NCI-H2227 treated with DMSO at 0.1 percent for 48 hours (cell line): ENCODE measurements around the gene LAMC2.

Experiments used
- DNase-seq: peaks from one replicate; lab custom pipeline; 2025; lab: John Stamatoyannopoulos, UW

The LAMC2 gene

GRCh38 chr1:183168308-183168707, 17.8 kb upstream of the LAMC2 start:
- DNase-seq = no peak

DNA sequence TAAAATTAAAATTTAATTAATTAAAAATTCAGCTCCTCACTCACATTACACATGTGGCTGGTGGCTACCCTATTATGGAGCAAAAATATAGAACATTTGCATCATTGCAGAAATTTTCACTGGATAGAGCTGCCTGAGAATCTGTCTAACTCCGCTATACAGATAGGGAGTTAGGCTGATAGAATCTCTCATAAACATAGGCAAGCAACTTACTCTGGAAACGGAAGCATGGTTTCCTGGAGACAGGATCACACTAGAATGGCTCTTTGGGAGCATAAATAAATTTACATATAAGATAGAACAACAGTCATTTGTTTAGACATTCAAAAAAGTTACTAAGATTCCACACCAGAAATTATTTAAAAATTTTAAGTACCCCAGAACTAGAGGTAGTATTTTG, 12.2 kb upstream of the LAMC2 start:
- DNase-seq = no peak

GRCh38 chr1:183175631-183176030, 10.4 kb upstream of the LAMC2 start:
- no peak for DNase-seq

GRCh38 chr1:183178545-183178944, 7.5 kb upstream of the LAMC2 start:
- DNase-seq = no peak

DNA sequence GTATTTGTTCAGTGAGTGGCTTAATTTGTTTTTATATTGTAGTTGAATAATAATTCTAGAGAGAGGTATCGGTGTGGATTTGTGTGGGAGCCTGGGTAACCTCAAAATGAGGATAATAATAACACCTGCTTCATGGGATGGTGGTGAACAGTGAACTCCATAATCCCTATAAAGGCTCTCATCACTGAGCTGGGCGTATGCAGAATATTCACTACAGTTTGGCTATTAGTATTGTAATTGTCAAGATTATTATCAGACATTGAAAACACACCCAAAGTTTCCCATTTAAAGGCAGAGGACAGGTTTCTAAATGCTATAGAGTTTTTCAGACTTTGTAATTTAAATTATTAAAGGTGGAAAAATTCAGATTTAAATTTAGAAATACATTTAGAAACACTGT, 7.0 kb upstream of the LAMC2 start:
- DNase-seq = no peak

GRCh38 chr1:183180218-183180617, 5.8 kb upstream of the LAMC2 start:
- DNase-seq = no peak

GRCh38 chr1:183180634-183181056, 5.4 kb upstream of the LAMC2 start:
- DNase-seq = no peak

- no peak for DNase-seq
These were observed 777 bp downstream of the LAMC2 start for GRCh38 chr1:183186841-183187240.

GRCh38 chr1:183188240-183188639, 2.2 kb downstream of the LAMC2 start:
- DNase-seq = no peak

DNA sequence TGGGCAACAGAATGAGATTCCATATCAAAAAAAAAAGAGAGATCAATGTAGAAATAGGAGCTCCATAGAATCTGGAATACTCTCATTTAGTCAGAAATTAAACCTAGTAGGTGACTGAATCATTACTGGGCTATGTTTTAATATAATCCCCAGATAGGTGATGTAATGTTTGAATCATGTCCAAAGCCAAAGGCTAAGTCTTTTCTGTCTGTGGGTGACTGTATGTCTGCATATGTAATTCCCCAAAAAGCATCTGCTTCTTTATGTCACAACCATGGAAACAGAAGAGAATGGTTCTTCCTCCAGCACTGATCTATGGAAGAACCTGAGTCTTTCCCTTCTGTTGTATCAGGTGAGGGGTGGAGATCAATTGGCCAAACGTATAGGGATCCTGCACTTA, 5.8 kb downstream of the LAMC2 start:
- no peak for DNase-seq

DNA sequence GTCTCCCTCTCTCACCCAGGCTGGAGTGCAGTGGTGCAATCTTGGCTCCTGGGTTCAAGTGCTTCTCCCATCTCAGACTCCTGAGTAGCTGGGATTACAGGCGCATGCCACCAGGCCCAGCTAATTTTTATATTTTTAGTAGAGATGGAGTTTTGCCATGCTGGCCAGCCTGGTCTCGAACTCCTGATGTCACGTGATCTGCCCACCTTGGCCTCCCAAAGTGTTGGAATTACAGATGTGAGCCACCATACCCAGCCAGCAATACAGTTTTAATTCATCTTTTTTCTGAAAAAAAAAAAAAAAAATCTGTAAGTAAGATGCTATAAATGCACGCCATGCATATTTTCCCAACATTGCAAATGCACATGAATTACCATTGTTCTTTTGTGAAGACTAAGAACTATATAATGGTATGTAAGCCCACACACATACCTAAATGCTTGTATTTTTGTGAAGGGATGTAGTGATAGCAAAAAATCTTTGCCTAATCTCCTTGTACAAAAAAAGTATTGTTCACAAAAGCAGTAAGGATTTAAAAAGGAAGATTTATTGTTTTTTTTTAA, 8.0 kb downstream of the LAMC2 start:
- DNase-seq = no peak

DNA sequence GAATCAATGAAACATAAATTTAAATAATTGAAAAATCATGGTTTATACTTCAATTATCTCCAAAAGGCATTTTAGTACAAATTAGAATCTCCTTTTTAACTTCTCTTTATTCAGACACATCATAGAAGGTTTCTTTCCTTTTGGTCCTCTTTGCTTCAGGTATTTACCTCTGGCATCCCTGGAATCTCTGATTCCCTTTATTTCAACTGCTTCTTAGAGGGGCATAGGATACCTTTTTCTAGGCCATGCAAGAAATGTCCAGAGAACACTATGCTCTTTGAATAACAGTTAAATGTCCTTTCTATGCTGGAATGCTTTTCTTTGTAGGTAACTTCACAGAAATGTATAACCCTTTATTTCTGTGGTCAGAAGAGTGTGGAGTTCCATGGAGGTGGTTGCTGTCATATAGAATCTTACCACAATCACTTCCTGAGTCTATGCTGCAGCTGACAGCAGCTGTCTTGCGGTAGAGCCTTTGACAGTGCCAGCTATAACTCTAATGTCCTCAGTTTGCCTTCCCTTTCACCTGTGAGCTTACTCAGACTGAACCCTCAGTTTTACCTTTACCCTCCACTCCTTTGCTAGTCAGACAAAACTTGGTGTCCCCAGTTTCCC, 8.6 kb downstream of the LAMC2 start:
- DNase-seq = no peak

GRCh38 chr1:183195142-183195574, 9.1 kb downstream of the LAMC2 start:
- DNase-seq = no peak

DNA sequence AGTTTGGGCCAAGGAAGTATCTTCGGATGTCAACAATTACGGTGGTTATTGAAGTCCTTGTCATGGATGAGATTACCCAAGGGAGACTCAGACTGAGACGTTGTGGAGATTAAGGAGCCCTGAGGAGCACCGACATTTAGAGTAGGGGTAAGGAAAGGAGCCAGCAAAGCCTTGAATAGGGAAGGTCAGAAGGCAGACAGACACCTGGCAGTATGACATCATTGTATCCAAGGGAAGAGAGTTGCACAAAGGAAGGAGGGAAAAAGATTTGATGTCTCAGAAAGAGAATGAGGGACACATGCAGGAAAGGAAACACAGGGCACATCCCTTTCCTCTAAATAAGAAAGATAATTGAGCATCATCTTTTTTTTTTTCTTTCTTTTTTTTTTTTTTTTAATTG, 11.7 kb downstream of the LAMC2 start:
- no peak for DNase-seq

- no peak for DNase-seq
These were observed 12.4 kb downstream of the LAMC2 start for GRCh38 chr1:183198463-183198862.

- DNase-seq = no peak
These were observed 13.2 kb downstream of the LAMC2 start for GRCh38 chr1:183199304-183199703.

- DNase-seq = no peak
These were observed 14.4 kb downstream of the LAMC2 start for GRCh38 chr1:183200451-183200850.

- DNase-seq = no peak
These were observed 17.0 kb downstream of the LAMC2 start for GRCh38 chr1:183203094-183203493.

DNA sequence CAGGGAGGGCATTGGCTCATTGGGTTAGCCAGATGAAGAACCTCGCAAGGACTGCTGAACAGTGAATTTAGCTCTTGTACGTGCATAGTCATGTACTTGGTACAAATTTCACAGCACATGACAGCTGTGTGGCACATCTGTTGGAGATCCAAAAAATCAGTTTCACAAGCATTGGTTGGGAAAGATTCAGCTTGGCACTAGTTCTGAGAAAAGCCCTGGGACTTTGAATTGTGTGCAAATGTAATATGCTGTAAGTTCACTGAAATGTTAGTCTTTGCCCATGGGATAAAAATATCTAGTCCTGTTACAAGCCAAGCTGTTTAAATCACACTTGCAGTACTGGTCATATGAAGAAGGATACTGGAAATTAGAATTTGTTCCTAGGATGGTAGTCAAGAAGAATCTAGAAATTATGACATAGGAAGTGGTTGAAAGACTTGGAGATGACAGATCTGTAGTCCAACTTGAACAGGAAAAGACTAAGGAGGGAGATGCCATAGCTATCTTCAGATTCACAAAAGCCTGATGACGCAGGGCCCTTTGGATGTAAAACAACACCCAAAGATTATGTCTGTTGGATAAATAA, 19.2 kb downstream of the LAMC2 start:
- DNase-seq = no peak

DNA sequence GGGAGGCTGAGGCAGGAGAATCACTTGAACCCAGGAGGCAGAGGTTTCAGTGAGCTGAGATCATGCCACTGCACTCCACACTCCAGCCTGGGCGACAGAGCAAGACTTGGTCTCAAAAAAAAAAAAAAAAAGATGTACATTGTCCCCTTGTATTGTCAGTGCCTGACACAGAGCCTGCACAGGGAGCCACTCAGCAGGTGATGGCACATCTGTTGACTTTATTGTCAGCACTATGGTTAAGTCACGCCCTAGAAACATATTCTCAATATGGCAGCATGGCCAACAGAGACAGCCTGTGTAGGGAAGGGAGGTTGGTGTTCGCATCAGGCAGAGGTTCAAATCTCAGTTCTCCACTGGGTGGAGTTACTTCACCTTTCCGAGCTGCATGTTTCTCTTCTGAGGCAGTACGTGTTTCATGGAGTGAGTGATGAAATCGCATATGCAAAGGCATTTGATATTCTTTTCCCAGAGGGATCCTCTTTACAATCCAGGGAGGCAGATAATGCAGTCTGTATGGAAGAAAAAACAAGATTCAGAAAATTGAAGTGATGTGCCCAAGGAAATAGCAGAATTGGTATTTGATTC, 20.6 kb downstream of the LAMC2 start:
- no peak for DNase-seq

DNA sequence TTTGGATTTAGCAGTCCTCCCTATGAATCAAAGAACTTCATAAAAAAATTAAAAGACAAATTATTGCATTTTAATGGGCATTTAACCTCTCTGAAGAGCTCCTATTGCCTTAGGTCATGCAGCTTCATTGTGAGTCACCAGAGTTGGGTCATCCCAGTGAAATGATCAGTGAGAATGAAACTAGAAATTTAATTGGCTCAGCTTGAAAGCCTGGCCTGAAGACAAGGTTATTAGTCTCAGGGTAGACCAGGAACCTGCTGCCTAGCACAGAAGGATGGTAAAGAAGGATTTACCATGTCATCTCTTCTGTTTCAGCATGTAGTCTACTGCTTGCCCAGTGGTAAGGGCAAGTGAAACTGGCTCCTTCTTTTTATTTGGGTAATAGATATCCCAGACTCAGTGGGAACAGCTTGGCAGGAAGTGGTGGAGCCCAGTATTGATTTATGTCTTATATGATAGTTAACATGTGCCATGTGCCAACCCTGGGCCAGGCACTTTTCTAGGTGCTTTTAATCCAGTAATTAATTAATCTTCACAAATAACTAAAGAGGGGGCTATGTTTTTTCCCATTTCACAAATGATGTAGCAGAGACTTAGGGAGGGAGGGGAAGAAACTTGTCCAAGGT, 23.6 kb downstream of the LAMC2 start:
- DNase-seq = no peak

- DNase-seq = no peak
These were observed 24.6 kb downstream of the LAMC2 start for GRCh38 chr1:183210681-183211080.

GRCh38 chr1:183212870-183213269, 26.8 kb downstream of the LAMC2 start:
- DNase-seq = no peak
